GM12878 (cell line): ENCODE results near the gene ARHGEF25. TPM values are rescaled to one million over a fixed set of nuclear protein-coding genes. Genes with fewer than 3 reads are reported as not detected.

Source experiments
- ATAC-seq: fragments of 200-7000 bp; cut with Tn5 transposase; 3 replicates; pipeline ENCODE4 v1.9.1; 2020; ENCODE audit warnings: mild to moderate bottlenecking, moderate library complexity
- BruUV-seq: library from RNA; stranded (reverse); fragments of 400-500 nt; replicated peaks from 2 replicates; lab custom pipeline; 2021; lab: Mats Ljungman, UMichigan
- CTCF ChIA-PET: fragments of 300-600 bp; sonication (Branson Sonifier 250); formaldehyde crosslinking; extraction: SDS; loops from one replicate; lab custom pipeline; 2021; ENCODE audit warnings: inconsistent platforms; lab: Yijun Ruan, JAX
- POLR2A ChIA-PET: fragments of 350-600 bp; formaldehyde crosslinking; extraction: SDS; loops from one replicate; lab custom pipeline; 2021; ENCODE audit warnings: inconsistent platforms; lab: Charles Lee
- RAD21 ChIA-PET: fragments of 300-600 bp; sonication (Branson Sonifier 250); formaldehyde crosslinking; loops from one replicate; lab custom pipeline; 2023; ENCODE audit warnings: antibody characterized with exemption; ENCODE audit not compliant: unreplicated experiment; lab: Charles Lee
- SMC1A ChIA-PET: fragments of 300-600 bp; sonication (Branson Sonifier 250); formaldehyde crosslinking; loops from one replicate; lab custom pipeline; 2023; ENCODE audit not compliant: unreplicated experiment, uncharacterized antibody; lab: Charles Lee
- DNase-seq: peaks from one replicate; pipeline ENCODE4 v3.0.0-alpha.2; 2011; ENCODE audit warnings: low read depth, low spot score
- FAIRE-seq: peaks from 3 replicates; lab custom pipeline; 2011; peaks lifted over from hg19 to GRCh38; lab: Jason Lieb, UNC
- H2AFZ ChIP-seq: 2 replicates; pipeline ENCODE4 v1.6.0; 2011; ENCODE audit warnings: low read depth, low read length, control low read depth; ENCODE audit not compliant: control insufficient read depth
- H3K27ac ChIP-seq: 2 replicates; pipeline ENCODE4 v1.5.1; 2011; ENCODE audit warnings: control low read depth; ENCODE audit not compliant: control insufficient read depth, insufficient read depth
- H3K27me3 ChIP-seq, 2 experiments: replicated peaks in 1 of 2; 2 replicates each; pipeline versions ENCODE4 v1.6.0 to v1.6.1; 2011; ENCODE audit warnings: low read length in 1 of 2; ENCODE audit not compliant: control insufficient read depth in 2 of 2, insufficient read depth in 2 of 2
- H3K36me3 ChIP-seq, 2 experiments: 2 replicates each; pipeline ENCODE4 v1.5.1; 2011; ENCODE audit warnings: low read length in 1 of 2; ENCODE audit not compliant: control insufficient read depth in 2 of 2, insufficient read depth in 2 of 2
- H3K4me1 ChIP-seq: 2 replicates; pipeline ENCODE4 v1.6.1; 2011; ENCODE audit warnings: mild to moderate bottlenecking, low read length, moderate library complexity, mixed read lengths; ENCODE audit not compliant: control insufficient read depth, insufficient read depth
- H3K4me2 ChIP-seq: 2 replicates; pipeline ENCODE4 v1.6.0; 2011; ENCODE audit warnings: control low read depth; ENCODE audit not compliant: control insufficient read depth, insufficient read depth
- H3K4me3 ChIP-seq: fragments of 200-600 bp; sonication (generic); 2 replicates; pipeline ENCODE4 v1.5.1; 2016
- H3K79me2 ChIP-seq: 2 replicates; pipeline ENCODE4 v1.6.0; 2011; ENCODE audit warnings: low read length; ENCODE audit not compliant: control insufficient read depth, insufficient read depth
- H3K9ac ChIP-seq: 2 replicates; pipeline ENCODE4 v1.8.0; 2011; ENCODE audit warnings: low read length, control low read depth, mixed read lengths; ENCODE audit not compliant: control insufficient read depth, insufficient read depth
- H3K9me3 ChIP-seq: replicated peaks from 3 replicates; pipeline ENCODE4 v1.5.1; 2011; ENCODE audit warnings: mild to moderate bottlenecking, low read length; ENCODE audit not compliant: control insufficient read depth, insufficient read depth
- H4K20me1 ChIP-seq: 2 replicates; pipeline ENCODE4 v1.6.0; 2011; ENCODE audit not compliant: control insufficient read depth, insufficient read depth
- BCL11A ChIP-seq: IDR thresholded peaks from 2 replicates; pipeline ENCODE4 v1.6.1; 2011; ENCODE audit warnings: low read depth, low read length
- DPF2 ChIP-seq: fragments of 450-650 bp; IDR thresholded peaks from 2 replicates; pipeline ENCODE4 v1.6.1; 2017; ENCODE audit warnings: mild to moderate bottlenecking
- ESRRA ChIP-seq: IDR thresholded peaks from 2 replicates; pipeline ENCODE4 v1.6.1; 2012; ENCODE audit warnings: mild to moderate bottlenecking, low read length, improper control_type of control experiment
- HDGF ChIP-seq: fragments of 450-650 bp; IDR thresholded peaks from 2 replicates; pipeline ENCODE4 v1.6.1; 2016; ENCODE audit warnings: antibody characterized with exemption
- KLF5 ChIP-seq: fragments of 450-650 bp; IDR thresholded peaks from 2 replicates; pipeline ENCODE4 v1.6.1; 2014; ENCODE audit warnings: mild to moderate bottlenecking; ENCODE audit not compliant: partially characterized antibody
- MYC ChIP-seq: IDR thresholded peaks from 2 replicates; pipeline ENCODE4 v1.6.1; 2011; ENCODE audit warnings: mild to moderate bottlenecking, low read length, moderate library complexity, inconsistent platforms; ENCODE audit not compliant: insufficient read depth, insufficient replicate concordance, insufficient read length, severe bottlenecking
- NFYA ChIP-seq: IDR thresholded peaks from 2 replicates; pipeline ENCODE4 v1.6.1; 2011; ENCODE audit warnings: low read depth, mild to moderate bottlenecking, low read length, improper control_type of control experiment, borderline replicate concordance
- RAD21 ChIP-seq: IDR thresholded peaks from 2 replicates; pipeline ENCODE4 v1.6.1; 2011; ENCODE audit warnings: mild to moderate bottlenecking, low read depth, low read length, moderate library complexity; ENCODE audit not compliant: insufficient read depth
- RELA ChIP-seq: fragments of 450-650 bp; IDR thresholded peaks from 2 replicates; pipeline ENCODE4 v1.8.0; 2014; ENCODE audit warnings: borderline replicate concordance; ENCODE audit not compliant: partially characterized antibody
- SIN3A ChIP-seq: IDR thresholded peaks from 2 replicates; pipeline ENCODE4 v1.6.1; 2012; ENCODE audit warnings: low read depth, low read length, improper control_type of control experiment
- SMAD5 ChIP-seq: IDR thresholded peaks from 2 replicates; pipeline ENCODE4 v1.6.1; 2016; ENCODE audit warnings: antibody characterized with exemption, low read depth
- SREBF1 ChIP-seq: IDR thresholded peaks from 2 replicates; pipeline ENCODE4 v1.6.1; 2012; ENCODE audit warnings: mild to moderate bottlenecking, low read length
- STAT3 ChIP-seq: IDR thresholded peaks from 2 replicates; pipeline ENCODE4 v1.6.1; 2011; ENCODE audit warnings: low read depth, low read length, improper control_type of control experiment
- ZNF207 ChIP-seq: fragments of 450-650 bp; IDR thresholded peaks from 2 replicates; pipeline ENCODE4 v1.6.1; 2014; ENCODE audit warnings: antibody characterized with exemption, mild to moderate bottlenecking, borderline replicate concordance
- WGBS: methylation state at CpG from one replicate; pipeline ENCODE4 v1.1.6; 2016; ENCODE audit warnings: low lambda C conversion rate; ENCODE audit not compliant: insufficient replicate concordance, insufficient coverage; ENCODE audit errors: missing lambda C conversion rate; 5-methylcytosine and 5-hydroxymethylcytosine counted together
- in situ Hi-C: fragments of 300-500 bp; cut with MboI; formaldehyde crosslinking; loops from 9 replicates; pipeline ENCODE4 v1.14.3; 2018; ENCODE audit warnings: mixed read lengths
- intact Hi-C: fragments of 100-400 bp; cut with micrococcal nuclease; formaldehyde crosslinking; loops from one replicate; pipeline ENCODE4 v1.14.2; 2022; ENCODE audit not compliant: unreplicated experiment
- polyA plus RNA-seq, 11 experiments: library from polyadenylated mRNA; depleted of rRNA in 4 of 11; unstranded in 6 of 11; stranded (reverse) in 5 of 11; fragments of >200 nt; fragmentation: Nextera tagmentation in 4 of 11; fragmentation: Illumina TruSeq in 1 of 11; extraction: Ambion mirVana in 4 of 11; extraction: Trizol in 1 of 11; gene quantifications; 1 replicate in 1 of 11; 2 replicates in 10 of 11; pipeline versions ENCODE4 v1.2.1 to v1.2.3, GENCODE V29; 2011 to 2016; ENCODE audit warnings: inconsistent platforms in 2 of 11, missing spikeins in 2 of 11, low read depth in 1 of 11
- total RNA-seq, 4 experiments: library from RNA; depleted of rRNA in 3 of 4; stranded (reverse); fragments of >200 nt in 3 of 4; fragmentation: Illumina TruSeq in 1 of 4; extraction: Trizol in 1 of 4; gene quantifications; 2 replicates each; pipeline versions ENCODE4 v1.2.1 to v1.2.3, GENCODE V29; 2013 to 2021
- TF ChIP-seq, protein P1 (sequence below): fragments of 450-650 bp; IDR thresholded peaks from 2 replicates; pipeline ENCODE4 v1.6.1; 2014; ENCODE audit warnings: mild to moderate bottlenecking
- TF ChIP-seq, protein P2 (sequence below): fragments of 450-650 bp; IDR thresholded peaks from 2 replicates; pipeline ENCODE4 v1.6.1; 2017; ENCODE audit warnings: mild to moderate bottlenecking
- TF ChIP-seq, protein P3 (sequence below): IDR thresholded peaks from 2 replicates; pipeline ENCODE4 v1.6.1; 2012; ENCODE audit warnings: low read depth, low read length, improper control_type of control experiment
- TF ChIP-seq, protein P4 (sequence below): fragments of 450-650 bp; formaldehyde crosslinking; IDR thresholded peaks from 2 replicates; pipeline ENCODE4 v1.5.0; 2022; ENCODE audit warnings: mild to moderate bottlenecking, missing genetic modification characterization

ARHGEF25 gene
- total and polyA plus RNA-seq, 10 of the 15 experiments (the other 5 are each of a cell fraction or from before 2014, with no cell fraction given): 0.08 to 4.5 (median 1.2) TPM; not detected in 3

DNA sequence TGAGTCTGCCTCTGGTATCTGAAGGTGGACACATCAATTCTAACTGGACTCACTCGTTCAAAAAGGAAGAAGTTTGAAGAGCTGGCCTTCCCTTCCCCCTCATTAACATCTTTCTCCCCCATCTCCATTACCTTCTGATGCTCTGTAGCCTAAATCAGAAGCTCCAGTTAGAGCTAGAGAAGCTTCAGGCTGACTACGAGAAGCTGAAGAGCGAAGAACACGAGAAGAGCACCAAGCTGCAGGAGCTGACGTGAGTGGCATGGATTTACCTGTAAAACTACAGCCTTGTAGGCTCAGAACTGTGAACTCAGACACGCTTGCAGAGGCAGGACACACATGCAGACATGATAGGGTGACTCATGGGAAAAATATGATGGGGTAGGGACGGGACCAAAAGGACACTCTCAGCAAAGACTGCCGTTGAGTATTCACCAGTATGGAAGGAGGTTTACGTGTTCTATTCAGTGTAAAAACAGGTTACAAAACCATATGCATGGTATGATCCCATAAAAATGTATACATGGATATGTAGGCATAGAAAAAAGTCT is 34.5 kb upstream of the ARHGEF25 start:
- ChIA-PET RAD21 (no interaction called here), POLR2A (no interaction called here)
- no peak for TF ChIP-seq RAD21
- no peak for TF ChIP-seq MYC
- TF ChIP-seq, protein P1, sequence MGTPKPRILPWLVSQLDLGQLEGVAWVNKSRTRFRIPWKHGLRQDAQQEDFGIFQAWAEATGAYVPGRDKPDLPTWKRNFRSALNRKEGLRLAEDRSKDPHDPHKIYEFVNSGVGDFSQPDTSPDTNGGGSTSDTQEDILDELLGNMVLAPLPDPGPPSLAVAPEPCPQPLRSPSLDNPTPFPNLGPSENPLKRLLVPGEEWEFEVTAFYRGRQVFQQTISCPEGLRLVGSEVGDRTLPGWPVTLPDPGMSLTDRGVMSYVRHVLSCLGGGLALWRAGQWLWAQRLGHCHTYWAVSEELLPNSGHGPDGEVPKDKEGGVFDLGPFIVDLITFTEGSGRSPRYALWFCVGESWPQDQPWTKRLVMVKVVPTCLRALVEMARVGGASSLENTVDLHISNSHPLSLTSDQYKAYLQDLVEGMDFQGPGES: no peak
- TF ChIP-seq, protein P2, sequence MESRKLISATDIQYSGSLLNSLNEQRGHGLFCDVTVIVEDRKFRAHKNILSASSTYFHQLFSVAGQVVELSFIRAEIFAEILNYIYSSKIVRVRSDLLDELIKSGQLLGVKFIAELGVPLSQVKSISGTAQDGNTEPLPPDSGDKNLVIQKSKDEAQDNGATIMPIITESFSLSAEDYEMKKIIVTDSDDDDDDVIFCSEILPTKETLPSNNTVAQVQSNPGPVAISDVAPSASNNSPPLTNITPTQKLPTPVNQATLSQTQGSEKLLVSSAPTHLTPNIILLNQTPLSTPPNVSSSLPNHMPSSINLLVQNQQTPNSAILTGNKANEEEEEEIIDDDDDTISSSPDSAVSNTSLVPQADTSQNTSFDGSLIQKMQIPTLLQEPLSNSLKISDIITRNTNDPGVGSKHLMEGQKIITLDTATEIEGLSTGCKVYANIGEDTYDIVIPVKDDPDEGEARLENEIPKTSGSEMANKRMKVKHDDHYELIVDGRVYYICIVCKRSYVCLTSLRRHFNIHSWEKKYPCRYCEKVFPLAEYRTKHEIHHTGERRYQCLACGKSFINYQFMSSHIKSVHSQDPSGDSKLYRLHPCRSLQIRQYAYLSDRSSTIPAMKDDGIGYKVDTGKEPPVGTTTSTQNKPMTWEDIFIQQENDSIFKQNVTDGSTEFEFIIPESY: no peak
- no peak for TF ChIP-seq DPF2
- TF ChIP-seq SREBF1: no peak
- TF ChIP-seq RELA: no peak
- no peak for TF ChIP-seq BCL11A
- no peak for TF ChIP-seq ESRRA
- TF ChIP-seq KLF5: no peak
- TF ChIP-seq NFYA: no peak
- TF ChIP-seq, protein P3, sequence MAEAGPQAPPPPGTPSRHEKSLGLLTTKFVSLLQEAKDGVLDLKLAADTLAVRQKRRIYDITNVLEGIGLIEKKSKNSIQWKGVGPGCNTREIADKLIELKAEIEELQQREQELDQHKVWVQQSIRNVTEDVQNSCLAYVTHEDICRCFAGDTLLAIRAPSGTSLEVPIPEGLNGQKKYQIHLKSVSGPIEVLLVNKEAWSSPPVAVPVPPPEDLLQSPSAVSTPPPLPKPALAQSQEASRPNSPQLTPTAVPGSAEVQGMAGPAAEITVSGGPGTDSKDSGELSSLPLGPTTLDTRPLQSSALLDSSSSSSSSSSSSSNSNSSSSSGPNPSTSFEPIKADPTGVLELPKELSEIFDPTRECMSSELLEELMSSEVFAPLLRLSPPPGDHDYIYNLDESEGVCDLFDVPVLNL: no peak
- TF ChIP-seq, protein P4, sequence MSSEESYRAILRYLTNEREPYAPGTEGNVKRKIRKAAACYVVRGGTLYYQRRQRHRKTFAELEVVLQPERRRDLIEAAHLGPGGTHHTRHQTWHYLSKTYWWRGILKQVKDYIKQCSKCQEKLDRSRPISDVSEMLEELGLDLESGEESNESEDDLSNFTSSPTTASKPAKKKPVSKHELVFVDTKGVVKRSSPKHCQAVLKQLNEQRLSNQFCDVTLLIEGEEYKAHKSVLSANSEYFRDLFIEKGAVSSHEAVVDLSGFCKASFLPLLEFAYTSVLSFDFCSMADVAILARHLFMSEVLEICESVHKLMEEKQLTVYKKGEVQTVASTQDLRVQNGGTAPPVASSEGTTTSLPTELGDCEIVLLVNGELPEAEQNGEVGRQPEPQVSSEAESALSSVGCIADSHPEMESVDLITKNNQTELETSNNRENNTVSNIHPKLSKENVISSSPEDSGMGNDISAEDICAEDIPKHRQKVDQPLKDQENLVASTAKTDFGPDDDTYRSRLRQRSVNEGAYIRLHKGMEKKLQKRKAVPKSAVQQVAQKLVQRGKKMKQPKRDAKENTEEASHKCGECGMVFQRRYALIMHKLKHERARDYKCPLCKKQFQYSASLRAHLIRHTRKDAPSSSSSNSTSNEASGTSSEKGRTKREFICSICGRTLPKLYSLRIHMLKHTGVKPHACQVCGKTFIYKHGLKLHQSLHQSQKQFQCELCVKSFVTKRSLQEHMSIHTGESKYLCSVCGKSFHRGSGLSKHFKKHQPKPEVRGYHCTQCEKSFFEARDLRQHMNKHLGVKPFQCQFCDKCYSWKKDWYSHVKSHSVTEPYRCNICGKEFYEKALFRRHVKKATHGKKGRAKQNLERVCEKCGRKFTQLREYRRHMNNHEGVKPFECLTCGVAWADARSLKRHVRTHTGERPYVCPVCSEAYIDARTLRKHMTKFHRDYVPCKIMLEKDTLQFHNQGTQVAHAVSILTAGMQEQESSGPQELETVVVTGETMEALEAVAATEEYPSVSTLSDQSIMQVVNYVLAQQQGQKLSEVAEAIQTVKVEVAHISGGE (CRISPR knock-in tag): no peak
- no peak for TF ChIP-seq SIN3A
- no peak for TF ChIP-seq STAT3
- no peak for TF ChIP-seq HDGF
- no peak for TF ChIP-seq ZNF207
- no peak for TF ChIP-seq SMAD5

More for the DNA sequence above, 34.5 kb upstream of the ARHGEF25 start:
- Histone ChIP-seq H3K27ac (no peak overlapping the region), H3K79me2 (no peaks in the 10 kb centered on the region), H2AFZ (no peak overlapping the region), H3K27me3 (no peaks in the 10 kb centered on the region; a peak in 2 of 4 replicates), H3K4me2 (no peak overlapping the region), H3K9me3 (no peaks in the 10 kb centered on the region), H3K4me3 (no peak overlapping the region), H3K9ac (no peak overlapping the region), H4K20me1 (no peaks in the 10 kb centered on the region), H3K36me3 (no peaks in the 10 kb centered on the region), H3K4me1 (no peaks in the 10 kb centered on the region)
- ATAC-seq (no peak), FAIRE-seq (no peak), DNase-seq (no peak)
- CTCF ChIA-PET: interaction anchor here (0.7 to 2.2 kb wide), 4 partner anchors 15 to 169 kb away, joined by 3 to 7 read pairs (median 4); partner anchors contain the start of gene GLI1
- intact Hi-C loops: no loop called here
- SMC1A ChIA-PET: interaction anchor here (1.2 to 1.8 kb wide), 3 partner anchors 13 to 44 kb away, joined by 4 to 7 read pairs (median 6); partner anchors contain the start of gene PIP4K2C
- in situ Hi-C loops: no loop called here
- WGBS: 25% methylated on average over 9 of the region's 9 CpGs
- no TSS peak for BruUV-seq
